NCI-H748 treated with DMSO at 0.1 percent for 48 hours (cell line): Measurements from ENCODE around the gene MSMP.

Experiments used
- DNase-seq: peaks from one replicate; lab custom pipeline; 2025; lab: John Stamatoyannopoulos, UW

The MSMP gene

DNA sequence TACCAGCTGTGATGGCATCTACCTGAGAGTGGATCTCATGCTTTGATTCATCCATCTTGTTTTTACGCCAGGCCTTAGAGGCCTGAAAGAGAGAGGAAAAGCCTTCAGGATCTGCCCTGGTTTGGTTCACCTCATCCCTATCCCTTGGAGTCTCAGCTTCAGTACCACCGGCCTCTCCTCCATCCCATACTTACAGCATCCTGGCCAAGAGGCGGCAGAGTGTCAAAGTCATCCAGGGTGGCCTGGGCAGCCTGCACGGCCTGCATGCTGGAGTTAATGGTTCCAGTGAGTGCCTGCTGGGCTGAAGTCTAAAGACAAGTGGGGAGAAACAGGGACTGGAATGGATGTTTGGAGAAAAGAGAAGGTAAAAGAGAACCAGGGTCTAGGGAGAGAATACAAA, 34.5 kb downstream of the MSMP start:
- DNase-seq: no peak

DNA sequence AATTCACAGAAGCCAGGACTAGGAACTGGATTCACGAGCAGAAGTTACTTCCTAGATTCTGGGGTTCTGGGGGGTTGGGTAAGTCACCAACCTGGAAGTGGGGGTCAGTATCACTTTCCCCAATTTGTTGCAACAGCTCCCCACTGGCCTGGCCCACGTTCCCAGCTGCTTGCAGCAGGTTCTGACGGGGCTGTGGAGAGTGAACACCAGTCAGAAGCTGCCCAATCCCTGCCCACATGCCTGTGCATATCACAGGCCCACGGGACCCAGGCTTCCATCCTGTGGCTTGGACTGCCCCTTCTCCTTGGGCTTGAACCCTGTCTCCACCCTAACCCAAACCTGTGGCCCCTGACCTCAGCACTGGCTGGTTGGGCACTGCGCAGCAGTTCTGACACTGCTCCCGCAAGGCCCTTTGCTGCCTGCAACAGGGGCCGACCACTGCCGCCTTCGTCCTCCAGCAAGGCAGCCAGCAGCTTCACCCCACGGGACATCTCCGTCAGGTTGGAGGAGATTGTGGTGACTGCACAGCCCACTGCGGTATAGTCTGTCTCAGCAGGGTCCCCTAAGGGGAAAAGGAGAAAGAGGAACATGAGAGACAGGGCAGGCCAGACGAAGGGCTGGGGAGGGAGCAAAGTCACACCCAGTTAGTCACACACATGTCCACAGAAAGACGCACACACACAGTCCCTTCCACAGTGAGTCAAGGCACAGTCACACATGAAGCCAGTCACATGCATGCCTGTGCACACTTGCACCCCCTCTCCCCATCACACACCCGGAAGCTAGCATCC, 35.2 kb downstream of the MSMP start:
- DNase-seq: no peak

DNA sequence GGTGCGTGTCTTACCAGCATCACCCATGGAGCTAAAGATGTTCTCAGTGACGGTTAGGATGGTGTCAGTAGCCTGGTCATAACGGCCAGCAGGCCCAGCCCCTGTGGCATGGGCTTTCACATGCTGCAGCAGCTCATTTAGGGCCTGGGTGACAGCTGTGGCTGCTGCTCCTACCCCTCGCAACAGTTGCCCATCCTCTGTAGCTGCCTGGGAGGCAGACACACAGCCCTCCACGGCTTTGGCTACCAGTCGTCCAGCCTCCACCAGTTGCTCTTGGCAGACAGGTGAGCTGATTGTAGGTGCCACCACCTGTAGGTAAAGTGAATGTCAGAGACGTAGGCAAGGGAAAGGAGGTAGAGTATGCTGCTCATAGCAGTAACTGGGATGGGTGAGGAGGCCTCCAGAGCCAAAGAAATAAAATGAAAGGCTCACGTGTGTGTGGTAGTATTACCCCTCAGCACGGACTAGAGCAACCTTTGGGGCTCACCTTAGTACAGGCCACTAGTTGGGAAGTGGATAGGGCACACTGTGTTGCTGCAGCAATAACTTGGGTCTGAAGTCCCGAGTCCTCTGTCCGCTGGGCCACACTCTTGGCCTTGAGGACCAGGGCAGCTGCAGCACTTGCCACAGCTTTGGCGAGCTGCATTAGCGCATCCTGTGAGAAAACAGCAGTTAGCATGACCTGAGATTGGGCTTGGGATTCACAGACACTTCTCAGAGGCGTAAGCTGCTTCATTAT, 36.8 kb downstream of the MSMP start:
- no peak for DNase-seq

DNA sequence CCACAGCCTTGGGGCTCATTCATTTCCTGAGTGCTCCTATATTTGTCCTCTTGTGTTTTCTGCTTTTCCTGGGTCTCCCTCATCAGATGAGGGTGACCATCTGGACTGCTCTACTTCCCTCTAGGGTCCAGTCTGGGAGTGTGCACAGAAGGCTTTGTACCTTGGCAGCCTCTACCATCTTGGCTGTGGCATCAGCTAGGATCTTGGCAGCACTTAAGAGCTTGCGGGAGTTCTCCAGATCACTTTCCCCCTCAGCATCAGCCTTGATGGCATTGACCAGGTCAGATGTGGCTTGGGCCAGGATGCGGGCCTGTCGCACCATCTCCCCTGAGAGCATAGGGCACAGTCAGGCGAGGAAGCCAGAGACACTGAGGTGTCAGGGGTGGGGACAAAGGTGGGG, 37.8 kb downstream of the MSMP start:
- DNase-seq: no peak

DNA sequence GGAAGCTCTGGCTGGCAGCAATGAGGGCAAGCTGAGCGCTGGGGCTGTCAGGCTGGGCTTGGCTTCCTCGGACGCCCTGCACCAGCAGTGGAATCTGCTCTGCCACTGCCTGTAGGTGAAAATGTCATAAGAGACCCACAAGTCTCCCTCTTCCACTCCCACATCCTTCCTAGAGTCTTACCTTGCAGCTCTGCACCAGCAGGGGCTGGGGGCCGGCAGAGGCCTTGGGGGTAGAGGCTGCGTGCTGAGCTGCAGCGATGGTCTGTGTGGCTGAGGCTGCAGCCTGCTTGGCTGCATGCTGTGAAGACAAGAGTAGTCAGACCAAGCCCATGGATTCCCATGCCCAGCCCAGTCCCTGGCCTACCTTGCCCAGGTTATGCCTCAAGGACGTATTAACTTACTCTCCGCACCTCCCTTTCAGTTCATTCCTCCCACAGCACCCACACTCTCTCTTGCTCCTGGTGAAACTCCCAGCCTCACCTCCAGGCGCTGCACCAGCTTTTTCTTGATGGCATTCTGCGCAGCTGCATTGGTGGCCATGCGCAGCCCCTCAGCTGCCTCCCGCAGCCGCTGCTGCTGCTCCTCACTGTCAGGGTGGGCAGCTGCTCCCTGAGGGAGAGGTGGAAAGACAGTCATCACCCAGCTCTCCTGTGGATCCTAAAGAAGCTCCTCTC, 39.4 kb downstream of the MSMP start:
- no peak for DNase-seq

DNA sequence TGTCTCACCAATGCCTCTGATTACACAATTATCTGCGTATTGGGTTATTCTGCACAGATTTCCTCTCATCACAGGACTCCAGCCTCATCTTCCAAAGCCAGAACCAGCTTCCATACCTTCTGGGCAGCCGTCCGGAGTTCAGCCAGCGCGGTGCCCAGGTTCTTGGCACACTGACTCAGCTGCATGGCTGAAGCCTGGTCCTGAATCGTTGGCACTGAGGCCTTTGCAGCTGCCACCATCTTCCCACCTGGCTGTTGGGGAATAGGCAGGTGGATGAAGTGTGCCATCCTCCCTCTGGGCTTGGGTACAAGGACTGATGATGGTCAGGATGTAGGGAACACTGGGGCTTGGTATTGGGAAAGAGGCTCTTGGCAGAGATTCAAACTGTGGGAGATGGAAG, 40.0 kb downstream of the MSMP start:
- no peak for DNase-seq

DNA sequence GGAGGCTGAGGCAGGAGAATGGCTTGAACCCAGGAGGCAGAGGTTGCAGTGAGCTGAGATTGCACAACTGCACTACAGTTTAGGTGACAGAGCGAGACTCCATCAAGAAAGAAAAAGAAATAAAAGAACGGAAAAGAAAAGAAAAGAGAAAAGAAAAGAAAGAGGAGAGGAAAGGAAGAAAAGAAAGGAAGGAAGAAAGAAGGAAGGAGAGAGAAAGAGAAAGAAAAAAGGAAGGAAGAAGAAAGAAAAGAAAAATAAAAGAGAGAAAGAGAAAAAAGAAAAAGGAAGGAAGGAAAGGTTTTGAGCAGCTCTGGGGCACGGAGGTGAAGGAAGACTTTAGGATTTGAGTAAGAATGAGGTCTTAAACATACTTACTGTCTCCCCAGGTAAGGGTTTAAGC, 40.5 kb downstream of the MSMP start:
- DNase-seq: no peak

DNA sequence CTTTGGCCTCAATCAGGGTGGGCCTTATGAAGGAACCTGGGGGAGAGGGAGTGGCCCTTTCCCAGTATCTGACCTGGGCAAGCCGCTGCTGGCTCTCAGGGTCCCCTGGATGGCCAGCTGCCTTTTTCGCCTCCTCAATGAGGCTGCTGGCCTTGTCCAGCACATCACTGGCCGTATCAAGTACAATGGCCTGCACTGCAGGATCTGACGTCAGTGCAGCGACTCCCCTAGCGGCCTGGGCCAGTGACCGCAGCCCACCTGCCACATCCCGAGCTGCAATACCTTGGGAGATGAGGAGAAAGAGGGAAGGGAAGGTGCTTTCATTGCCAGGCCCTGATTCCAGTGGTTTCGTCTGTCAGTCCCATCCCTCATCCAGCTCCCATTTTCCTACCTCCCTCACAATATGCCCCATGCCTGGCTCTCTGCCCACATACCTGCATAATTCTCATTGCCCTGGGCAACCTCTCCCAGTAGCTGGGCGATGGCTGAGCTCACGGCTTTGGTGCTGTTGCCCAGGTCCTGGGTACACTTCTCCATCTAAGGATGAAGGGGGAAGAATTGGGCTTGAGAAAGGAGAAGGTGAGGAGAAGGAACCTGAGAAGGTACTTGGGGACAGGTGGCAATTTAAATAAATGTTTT, 41.2 kb downstream of the MSMP start:
- DNase-seq: no peak

DNA sequence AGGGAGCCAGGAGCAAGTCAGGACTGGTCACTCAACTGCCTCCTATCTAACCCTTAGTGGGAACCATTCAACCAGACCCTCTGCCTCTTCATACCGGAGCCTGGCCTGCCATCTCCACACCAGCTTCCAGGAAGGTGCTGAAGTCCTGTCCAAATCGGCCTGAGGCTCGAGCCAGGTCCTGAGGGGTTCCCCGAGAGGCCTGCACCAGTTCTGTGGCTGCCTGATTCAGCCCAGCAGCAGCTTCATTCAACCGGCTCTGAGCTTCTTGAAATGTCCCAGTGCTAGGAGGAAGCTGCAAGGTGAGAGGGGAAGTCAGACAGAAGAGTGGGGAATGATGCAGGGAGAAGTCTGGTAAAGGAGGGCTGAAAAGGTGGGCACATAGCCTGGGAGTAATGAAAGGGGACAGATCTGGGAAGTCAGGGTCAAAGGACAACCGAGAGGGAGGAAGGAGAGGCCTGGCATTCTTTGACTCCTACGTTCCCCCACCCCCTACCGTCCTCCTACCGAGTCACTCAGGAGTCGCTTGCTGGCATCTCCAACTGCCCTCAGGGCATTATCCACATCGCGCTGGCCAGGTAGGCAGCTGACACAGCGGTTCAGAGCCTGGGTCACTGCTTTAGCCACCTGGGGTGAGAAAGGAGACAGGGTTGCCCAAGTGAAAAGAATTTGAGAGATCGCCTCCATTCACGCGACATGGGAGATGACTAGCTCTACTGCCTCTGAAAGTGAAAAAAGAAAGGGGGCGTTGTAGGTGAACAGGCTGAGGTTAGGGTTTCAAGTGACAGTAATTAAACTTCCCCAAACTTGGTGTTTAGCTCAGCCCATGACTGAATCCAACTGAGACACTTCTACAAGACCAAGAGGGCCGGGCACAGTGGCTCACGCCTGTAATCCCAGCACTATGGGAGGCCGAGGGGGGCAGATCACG, 42.3 kb downstream of the MSMP start:
- DNase-seq: no peak

DNA sequence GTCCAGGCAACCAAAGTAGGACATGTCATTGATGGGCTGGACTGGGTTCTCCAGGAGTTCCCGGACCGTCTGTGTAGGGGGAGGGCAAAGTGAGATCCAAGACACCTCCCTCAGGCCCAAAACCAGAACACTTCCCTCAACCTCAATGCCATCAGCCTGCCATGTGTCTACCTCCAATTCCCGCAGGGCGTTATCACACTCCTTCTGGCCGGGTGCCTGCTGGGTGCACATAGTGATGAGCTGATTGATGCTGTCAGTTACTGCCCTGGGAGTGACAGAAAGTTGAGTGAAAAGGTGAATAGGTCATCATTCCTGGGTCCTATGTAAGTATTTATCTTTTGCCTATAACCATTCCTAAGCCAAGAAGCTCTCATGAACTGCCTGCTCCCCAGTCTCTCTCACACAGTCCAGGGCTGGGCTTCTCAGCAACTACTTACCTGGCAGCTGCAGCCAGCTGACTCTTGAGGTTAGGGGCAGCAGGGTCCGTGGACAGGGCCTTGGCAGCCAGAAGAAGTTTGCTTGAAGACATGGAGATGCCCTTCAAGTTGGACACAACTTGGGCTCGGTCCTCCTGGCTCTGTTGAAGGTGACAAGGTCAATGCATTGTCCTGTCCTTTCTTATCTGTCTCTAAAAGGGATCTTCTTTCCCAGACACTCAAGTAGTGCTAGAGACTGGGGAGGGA, 43.1 kb downstream of the MSMP start:
- no peak for DNase-seq

DNA sequence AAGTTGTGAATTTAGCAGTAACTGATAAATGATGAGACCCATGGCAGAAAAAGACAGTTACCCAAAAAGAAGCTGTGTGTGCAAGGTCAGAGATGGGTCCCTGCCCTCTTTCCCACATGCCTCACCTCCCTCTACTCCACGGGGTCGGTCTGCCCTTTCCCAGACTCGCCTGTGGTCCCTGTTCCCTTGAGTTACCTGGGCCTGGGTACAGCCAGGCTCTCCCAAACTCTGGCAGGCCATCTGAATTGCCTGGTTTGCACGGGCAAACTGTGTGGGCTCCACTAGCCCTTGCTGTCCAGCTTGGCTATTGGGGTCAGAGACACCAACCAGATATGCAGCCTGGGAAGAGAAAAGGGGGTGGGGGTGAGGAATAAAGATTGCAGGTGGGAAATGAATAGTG, 45.9 kb downstream of the MSMP start:
- DNase-seq: no peak

DNA sequence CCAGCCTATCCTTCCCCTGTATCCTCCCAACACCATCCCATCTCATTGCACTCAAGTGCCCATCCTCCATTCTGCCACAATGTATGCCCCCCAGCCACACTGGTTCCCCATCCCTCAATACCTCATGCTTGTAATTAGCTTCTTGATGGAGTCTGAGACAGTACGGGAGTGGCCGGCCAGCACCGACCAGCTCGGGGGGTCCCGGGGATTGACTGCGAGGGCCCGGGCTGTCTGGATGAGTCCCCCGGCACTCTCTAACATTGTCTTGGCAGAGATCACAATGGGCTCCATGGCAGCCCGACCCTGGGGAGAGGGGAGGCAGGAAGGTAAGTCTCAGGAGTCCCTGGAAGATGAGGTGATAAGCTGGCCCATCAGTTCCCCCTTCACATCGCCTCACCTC, 47.1 kb downstream of the MSMP start:
- DNase-seq: no peak

DNA sequence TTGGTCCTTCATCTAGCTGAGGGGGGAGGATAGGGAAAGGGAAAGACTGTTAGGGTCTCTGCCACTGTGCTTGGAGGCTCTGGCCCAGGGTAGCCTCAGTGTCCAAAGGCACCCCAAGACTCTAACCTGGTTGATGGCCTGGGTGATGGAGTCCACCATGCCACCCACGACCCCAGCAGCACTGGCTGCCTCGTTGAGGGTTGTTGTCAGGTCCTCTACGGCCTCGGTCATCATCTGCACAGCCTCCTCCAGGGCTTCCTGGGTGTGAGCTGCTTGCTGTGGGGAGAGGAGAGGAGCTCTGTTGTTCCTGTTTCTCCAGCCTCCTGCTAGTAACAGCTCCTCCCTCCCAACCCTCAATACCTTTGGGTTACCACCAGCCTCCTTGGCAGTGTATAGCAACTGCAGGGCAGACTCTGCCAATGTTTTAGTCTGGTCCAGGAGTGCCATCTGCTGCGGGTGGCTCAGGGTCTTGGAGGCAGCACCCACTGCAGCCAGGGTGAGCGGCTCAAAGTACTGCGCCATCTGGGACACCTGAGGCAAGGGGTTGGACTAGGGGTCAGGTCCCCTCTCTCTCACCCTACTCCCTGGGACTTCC, 48.1 kb downstream of the MSMP start:
- no peak for DNase-seq

DNA sequence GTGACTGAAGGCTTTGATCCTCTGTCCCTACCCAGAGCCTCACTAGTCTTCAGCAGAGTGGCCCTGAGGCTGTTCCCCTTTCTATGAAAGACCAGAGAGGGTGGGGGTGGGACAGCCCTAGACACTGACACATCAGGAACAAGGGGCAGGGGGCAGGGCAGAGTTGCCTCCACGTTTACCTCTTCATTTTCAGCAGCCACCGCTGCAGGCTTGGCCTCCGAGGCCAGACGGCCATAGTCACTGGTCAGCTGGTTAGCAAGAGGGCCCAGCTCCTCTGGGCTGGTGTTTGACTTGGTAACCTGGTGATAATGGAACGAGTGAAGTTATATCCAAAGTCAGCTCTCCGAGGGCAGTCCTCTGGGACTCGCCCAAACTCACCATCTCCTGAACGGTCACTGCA, 48.7 kb downstream of the MSMP start:
- DNase-seq: no peak

DNA sequence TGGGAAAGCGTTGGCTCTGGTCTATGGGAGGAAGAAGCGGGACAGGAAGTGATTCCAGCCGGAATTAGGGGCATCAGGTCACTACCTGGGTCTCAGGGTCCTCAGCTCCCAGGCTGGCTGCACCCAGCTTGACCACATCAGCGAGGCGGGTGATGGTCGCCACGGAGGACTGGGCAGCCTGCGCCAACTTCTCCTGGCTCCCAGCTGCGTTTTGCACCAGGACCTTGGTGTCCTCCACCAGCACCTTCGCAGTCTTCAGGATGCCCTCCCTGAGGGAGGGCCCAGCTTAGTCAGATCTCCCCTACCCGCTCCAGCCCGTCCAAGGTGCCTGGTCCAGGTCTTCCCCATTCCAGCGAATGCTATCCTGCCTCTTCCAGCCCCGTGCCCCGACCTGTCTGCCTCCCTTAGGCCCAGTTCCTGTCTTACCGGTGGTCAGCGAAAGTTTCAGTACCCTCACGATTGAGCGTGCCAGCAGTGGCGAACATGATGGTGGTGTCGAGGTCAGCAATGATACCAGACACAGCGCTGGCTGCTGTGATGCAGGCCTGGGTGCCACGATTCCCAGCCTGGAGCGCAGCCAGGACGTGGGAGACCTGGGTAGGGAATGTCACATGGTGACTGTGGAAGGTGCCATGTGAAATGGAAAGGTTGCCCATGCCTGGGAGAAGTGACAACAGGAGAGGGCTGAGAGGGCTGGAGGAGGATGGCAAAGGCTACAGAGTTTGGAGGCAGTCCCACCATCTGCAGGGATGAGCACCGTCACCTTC, 50.0 kb downstream of the MSMP start:
- no peak for DNase-seq
